Measurements from ENCODE around the gene FAM228A.
"Not testable (repeated sequence)": the region's sequence is repeated elsewhere in the genome, so short reads cannot be mapped to it uniquely, and the experiment has no call there.

FAM228A gene

GRCh38 chr2:24191848-24192247 is 17.0 kb downstream of the FAM228A start:
- Histone ChIP-seq H3K9ac (ENCODE audit: low read depth, low read length) (no peak overlapping the region), H3K27ac (ENCODE audit: low read length) (no peak overlapping the region), H3K36me3 (ENCODE audit: insufficient read depth, low read depth, low read length) (no peaks in the 10 kb centered on the region), H3K4me1 (ENCODE audit: insufficient read depth, low read length) (no peaks in the 10 kb centered on the region), H3K9me3 (ENCODE audit: insufficient read depth, low read depth, low read length) (no peaks in the 10 kb centered on the region), H3K4me3 (ENCODE audit: low read length) (no peak overlapping the region), H3K27me3 (ENCODE audit: insufficient read depth, low read length) (peaks cover 5% of the 10 kb centered on the region; the same call in 1 of the 2 replicates)

- not testable (repeated sequence) for H3K36me3 ChIP-seq (ENCODE audit: insufficient read depth, low read depth, low read length); H3K9me3 ChIP-seq (ENCODE audit: insufficient read depth, low read depth, low read length); H3K27me3 ChIP-seq (ENCODE audit: insufficient read depth, low read length)
Measured at GRCh38 chr2:24197213-24197612, 22.4 kb downstream of the FAM228A start.

DNA sequence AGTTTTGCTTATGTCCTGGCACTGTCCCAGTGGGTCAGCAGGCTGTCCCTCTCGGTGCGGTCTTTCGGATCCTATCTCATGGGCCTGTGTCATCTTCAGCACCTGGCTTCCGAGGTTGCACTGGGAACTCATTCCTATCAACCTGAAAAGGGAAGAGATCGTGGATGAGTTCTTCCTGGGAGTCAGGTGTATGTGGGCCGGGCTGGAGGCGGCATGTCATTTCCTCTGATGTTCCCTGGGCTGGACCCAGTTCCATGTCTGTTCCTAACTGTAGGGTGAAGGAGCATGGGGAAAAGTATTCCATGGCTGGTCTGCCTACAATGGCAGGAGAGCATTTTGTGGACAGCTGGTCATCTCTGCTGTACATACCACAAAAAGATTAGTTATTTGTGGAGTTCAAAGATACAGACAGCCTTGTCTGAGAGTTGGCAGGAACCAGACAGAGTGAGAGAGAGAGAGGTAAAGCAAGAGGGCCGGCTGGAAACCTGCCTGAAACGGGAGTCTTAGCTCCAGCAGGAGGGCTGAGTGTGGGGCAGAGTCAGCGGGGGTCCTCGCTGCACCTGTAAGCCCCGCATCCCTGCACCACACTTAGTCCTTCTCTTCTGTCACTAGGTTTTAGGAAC is 25.2 kb downstream of the FAM228A start:
- Histone ChIP-seq H3K27ac (ENCODE audit: low read length) (no peak overlapping the region), H3K36me3 (ENCODE audit: insufficient read depth, low read depth, low read length) (no peaks in the 10 kb centered on the region), H3K9me3 (ENCODE audit: insufficient read depth, low read depth, low read length) (no peaks in the 10 kb centered on the region), H3K4me1 (ENCODE audit: insufficient read depth, low read length) (no peaks in the 10 kb centered on the region), H3K27me3 (ENCODE audit: insufficient read depth, low read length) (no peaks in the 10 kb centered on the region), H3K4me3 (ENCODE audit: low read length) (no peak overlapping the region), H3K9ac (ENCODE audit: low read depth, low read length) (no peak overlapping the region)

More at GRCh38 chr2:24197213-24197612, 22.4 kb downstream of the FAM228A start:
- not testable (repeated sequence) for H3K4me1 ChIP-seq (ENCODE audit: insufficient read depth, low read length); H3K27ac ChIP-seq (ENCODE audit: low read length); H3K9ac ChIP-seq (ENCODE audit: low read depth, low read length); H3K4me3 ChIP-seq (ENCODE audit: low read length)

- H3K9ac ChIP-seq (ENCODE audit: low read depth, low read length): no peak overlapping the region
- no peak overlapping the region for H3K27ac ChIP-seq (ENCODE audit: low read length)
- H3K9me3 ChIP-seq (ENCODE audit: insufficient read depth, low read depth, low read length): no peaks in the 10 kb centered on the region
- H3K4me3 ChIP-seq (ENCODE audit: low read length): no peak overlapping the region
- no peaks in the 10 kb centered on the region for H3K36me3 ChIP-seq (ENCODE audit: insufficient read depth, low read depth, low read length)
- no peaks in the 10 kb centered on the region for H3K27me3 ChIP-seq (ENCODE audit: insufficient read depth, low read length)
- H3K4me1 ChIP-seq (ENCODE audit: insufficient read depth, low read length): no peaks in the 10 kb centered on the region
Measured at GRCh38 chr2:24200799-24201198, 25.9 kb downstream of the FAM228A start.

- no peaks in the 10 kb centered on the region for H3K9me3 ChIP-seq (ENCODE audit: insufficient read depth, low read depth, low read length)
- H3K9ac ChIP-seq (ENCODE audit: low read depth, low read length): no peak overlapping the region
- no peaks in the 10 kb centered on the region for H3K4me1 ChIP-seq (ENCODE audit: insufficient read depth, low read length)
- no peaks in the 10 kb centered on the region for H3K27me3 ChIP-seq (ENCODE audit: insufficient read depth, low read length)
- no peaks in the 10 kb centered on the region for H3K36me3 ChIP-seq (ENCODE audit: insufficient read depth, low read depth, low read length)
- H3K27ac ChIP-seq (ENCODE audit: low read length): no peak overlapping the region
- H3K4me3 ChIP-seq (ENCODE audit: low read length): no peak overlapping the region
Measured at GRCh38 chr2:24203029-24203786, 28.4 kb downstream of the FAM228A start.

DNA sequence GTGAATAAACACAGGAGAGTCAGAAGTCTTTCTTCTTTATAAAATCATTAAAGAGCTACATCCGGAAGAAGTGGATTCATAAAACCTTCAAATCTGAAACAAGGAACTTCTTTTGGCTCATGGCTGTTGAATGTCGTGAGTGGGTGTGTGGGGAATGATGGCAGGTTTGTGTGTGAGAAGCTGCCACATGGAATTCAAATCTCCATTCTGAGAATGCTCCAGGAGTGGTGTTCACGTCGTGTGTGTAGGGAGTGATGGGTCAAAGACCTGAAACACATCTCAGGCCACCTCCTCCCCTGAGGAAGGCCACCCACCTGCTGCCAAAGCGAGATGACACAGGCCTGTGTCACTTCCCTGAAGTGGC is 28.9 kb downstream of the FAM228A start:
- no peaks in the 10 kb centered on the region for H3K36me3 ChIP-seq (ENCODE audit: insufficient read depth, low read depth, low read length)
- H3K27ac ChIP-seq (ENCODE audit: low read length): no peak overlapping the region
- H3K9me3 ChIP-seq (ENCODE audit: insufficient read depth, low read depth, low read length): no peaks in the 10 kb centered on the region
- H3K4me1 ChIP-seq (ENCODE audit: insufficient read depth, low read length): no peaks in the 10 kb centered on the region
- H3K27me3 ChIP-seq (ENCODE audit: insufficient read depth, low read length): no peaks in the 10 kb centered on the region
- no peak overlapping the region for H3K9ac ChIP-seq (ENCODE audit: low read depth, low read length)
- no peak overlapping the region for H3K4me3 ChIP-seq (ENCODE audit: low read length)

DNA sequence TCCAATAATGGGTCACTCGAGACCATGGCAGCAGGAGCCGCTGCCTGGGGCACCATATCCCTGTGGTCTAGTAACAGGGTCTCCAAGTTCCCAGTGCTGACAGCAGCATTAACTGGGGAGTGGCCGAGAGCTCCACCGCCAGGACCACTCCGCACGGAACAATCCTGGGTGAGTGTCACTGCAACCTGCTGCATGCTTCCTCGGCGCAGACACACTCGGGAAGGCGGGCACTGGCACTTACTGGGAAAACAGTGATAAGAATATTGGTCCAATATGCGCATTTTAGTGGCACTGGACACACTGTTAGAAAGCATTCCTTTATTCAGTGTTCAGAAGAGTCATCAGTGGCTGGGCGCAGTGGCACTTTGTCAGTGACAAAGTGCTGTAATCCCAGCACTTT is 29.7 kb downstream of the FAM228A start:
- no peak overlapping the region for H3K4me3 ChIP-seq (ENCODE audit: low read length)
- no peaks in the 10 kb centered on the region for H3K27me3 ChIP-seq (ENCODE audit: insufficient read depth, low read length)
- no peak overlapping the region for H3K9ac ChIP-seq (ENCODE audit: low read depth, low read length)
- no peaks in the 10 kb centered on the region for H3K9me3 ChIP-seq (ENCODE audit: insufficient read depth, low read depth, low read length)
- H3K27ac ChIP-seq (ENCODE audit: low read length): no peak overlapping the region
- H3K4me1 ChIP-seq (ENCODE audit: insufficient read depth, low read length): no peaks in the 10 kb centered on the region
- no peaks in the 10 kb centered on the region for H3K36me3 ChIP-seq (ENCODE audit: insufficient read depth, low read depth, low read length)

DNA sequence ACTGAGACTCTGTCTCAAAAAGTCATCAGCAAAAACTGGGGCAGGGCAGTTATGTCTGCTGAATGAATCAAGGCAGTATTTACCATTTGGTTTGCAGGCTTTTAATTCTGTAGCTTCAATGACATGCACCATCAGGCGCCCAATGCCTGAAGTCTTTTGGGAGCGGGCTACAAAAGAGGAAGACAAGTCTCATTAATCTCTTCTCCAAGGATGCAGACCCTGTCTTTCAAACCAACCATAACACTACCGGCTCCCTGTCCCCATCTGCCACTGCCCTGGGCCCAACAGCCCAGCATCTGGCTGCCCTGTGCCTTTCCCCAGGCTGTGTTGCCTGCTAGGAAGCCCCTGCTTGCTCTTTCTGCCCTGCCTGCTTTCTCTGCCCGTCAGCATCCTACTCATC is 30.3 kb downstream of the FAM228A start:
- Histone ChIP-seq H3K9ac (ENCODE audit: low read depth, low read length) (no peak overlapping the region), H3K36me3 (ENCODE audit: insufficient read depth, low read depth, low read length) (no peaks in the 10 kb centered on the region), H3K4me1 (ENCODE audit: insufficient read depth, low read length) (no peaks in the 10 kb centered on the region), H3K27ac (ENCODE audit: low read length) (no peak overlapping the region), H3K27me3 (ENCODE audit: insufficient read depth, low read length) (no peaks in the 10 kb centered on the region), H3K4me3 (ENCODE audit: low read length) (no peak overlapping the region), H3K9me3 (ENCODE audit: insufficient read depth, low read depth, low read length) (no peaks in the 10 kb centered on the region)

- no peak overlapping the region for H3K4me3 ChIP-seq (ENCODE audit: low read length)
- no peaks in the 10 kb centered on the region for H3K9me3 ChIP-seq (ENCODE audit: insufficient read depth, low read depth, low read length)
- no peak overlapping the region for H3K27ac ChIP-seq (ENCODE audit: low read length)
- H3K36me3 ChIP-seq (ENCODE audit: insufficient read depth, low read depth, low read length): no peaks in the 10 kb centered on the region
- H3K4me1 ChIP-seq (ENCODE audit: insufficient read depth, low read length): no peaks in the 10 kb centered on the region
- H3K27me3 ChIP-seq (ENCODE audit: insufficient read depth, low read length): no peaks in the 10 kb centered on the region
- no peak overlapping the region for H3K9ac ChIP-seq (ENCODE audit: low read depth, low read length)
Measured at GRCh38 chr2:24206242-24206641, 31.4 kb downstream of the FAM228A start.

DNA sequence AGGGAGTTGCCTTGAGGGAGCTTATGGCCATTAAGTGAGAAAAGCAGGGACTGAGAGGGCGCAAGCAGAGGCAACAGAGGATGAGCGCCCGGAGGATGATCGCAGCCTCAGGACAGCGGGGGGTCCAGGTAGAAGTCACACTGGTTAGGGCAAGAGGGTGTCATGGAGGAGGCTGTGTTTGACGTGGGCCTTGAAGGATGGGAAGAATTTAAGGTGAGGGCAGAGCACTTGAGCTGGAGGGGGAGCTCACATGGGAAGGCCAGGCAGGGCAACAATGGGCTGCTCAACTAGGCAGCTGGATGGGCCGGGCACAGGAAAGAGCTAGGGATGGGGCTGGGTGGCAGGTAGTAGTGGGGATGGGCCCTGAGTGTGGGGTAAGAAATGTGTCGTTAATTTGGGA is 31.9 kb downstream of the FAM228A start:
- no peaks in the 10 kb centered on the region for H3K27me3 ChIP-seq (ENCODE audit: insufficient read depth, low read length)
- H3K4me1 ChIP-seq (ENCODE audit: insufficient read depth, low read length): no peaks in the 10 kb centered on the region
- H3K9ac ChIP-seq (ENCODE audit: low read depth, low read length): no peak overlapping the region
- no peaks in the 10 kb centered on the region for H3K36me3 ChIP-seq (ENCODE audit: insufficient read depth, low read depth, low read length)
- H3K27ac ChIP-seq (ENCODE audit: low read length): no peak overlapping the region
- no peak overlapping the region for H3K4me3 ChIP-seq (ENCODE audit: low read length)
- H3K9me3 ChIP-seq (ENCODE audit: insufficient read depth, low read depth, low read length): no peaks in the 10 kb centered on the region

DNA sequence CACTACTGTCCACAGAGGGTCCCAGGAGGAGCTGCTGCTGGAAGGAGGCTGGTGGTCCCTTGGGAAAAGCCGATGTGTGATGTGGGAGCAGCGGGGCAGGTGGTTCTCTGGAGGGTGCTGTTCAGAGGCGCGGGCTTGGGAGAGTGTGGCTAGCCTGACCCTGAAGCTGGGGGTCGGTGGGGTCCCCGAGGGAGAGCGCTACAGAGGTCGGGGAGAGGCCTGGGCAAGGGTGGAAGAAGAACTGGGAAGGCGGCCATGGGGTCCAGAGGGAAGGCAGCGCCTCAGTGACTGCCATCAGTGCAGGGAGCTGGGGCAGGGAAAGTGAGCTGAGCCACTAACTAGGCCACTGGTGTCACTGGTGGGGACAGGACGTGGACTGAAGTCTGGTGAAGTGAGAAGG is 32.5 kb downstream of the FAM228A start:
- no peak overlapping the region for H3K9ac ChIP-seq (ENCODE audit: low read depth, low read length)
- H3K36me3 ChIP-seq (ENCODE audit: insufficient read depth, low read depth, low read length): no peaks in the 10 kb centered on the region
- H3K4me1 ChIP-seq (ENCODE audit: insufficient read depth, low read length): no peaks in the 10 kb centered on the region
- H3K27ac ChIP-seq (ENCODE audit: low read length): no peak overlapping the region
- H3K9me3 ChIP-seq (ENCODE audit: insufficient read depth, low read depth, low read length): no peaks in the 10 kb centered on the region
- no peak overlapping the region for H3K4me3 ChIP-seq (ENCODE audit: low read length)
- H3K27me3 ChIP-seq (ENCODE audit: insufficient read depth, low read length): no peaks in the 10 kb centered on the region

- no peak overlapping the region for H3K4me3 ChIP-seq (ENCODE audit: low read length)
- H3K27me3 ChIP-seq (ENCODE audit: insufficient read depth, low read length): no peaks in the 10 kb centered on the region
- no peak overlapping the region for H3K27ac ChIP-seq (ENCODE audit: low read length)
- no peaks in the 10 kb centered on the region for H3K4me1 ChIP-seq (ENCODE audit: insufficient read depth, low read length)
- H3K36me3 ChIP-seq (ENCODE audit: insufficient read depth, low read depth, low read length): no peaks in the 10 kb centered on the region
- H3K9ac ChIP-seq (ENCODE audit: low read depth, low read length): no peak overlapping the region
- no peaks in the 10 kb centered on the region for H3K9me3 ChIP-seq (ENCODE audit: insufficient read depth, low read depth, low read length)
Measured at GRCh38 chr2:24208490-24208889, 33.6 kb downstream of the FAM228A start.

Measured in iPS-20b (cell line).